Measurements from ENCODE around the gene JADE2.

The JADE2 gene

GRCh38 chr5:134610725-134611124, 85.3 kb downstream of the JADE2 start:
- TF ChIP-seq GATA3 (IDR thresholded peaks at IDR 0.05; ENCODE audit: low read depth, low read length) (no peak), GATA2 (IDR thresholded peaks at IDR 0.05; ENCODE audit: low read depth, low read length) (no peak)

GRCh38 chr5:134611515-134611914, 86.0 kb downstream of the JADE2 start:
- no peak for TF ChIP-seq GATA2 (IDR thresholded peaks at IDR 0.05; ENCODE audit: low read depth, low read length)
- TF ChIP-seq GATA3 (IDR thresholded peaks at IDR 0.05; ENCODE audit: low read depth, low read length) = no peak

- no peak for TF ChIP-seq GATA3 (IDR thresholded peaks at IDR 0.05; ENCODE audit: low read depth, low read length)
- TF ChIP-seq GATA2 (IDR thresholded peaks at IDR 0.05; ENCODE audit: low read depth, low read length) = no peak
Observed at GRCh38 chr5:134614450-134615085, 89.1 kb downstream of the JADE2 start.

GRCh38 chr5:134620634-134621033, 95.2 kb downstream of the JADE2 start:
- TF ChIP-seq GATA2 (IDR thresholded peaks at IDR 0.05; ENCODE audit: low read depth, low read length) (no peak), GATA3 (IDR thresholded peaks at IDR 0.05; ENCODE audit: low read depth, low read length) (no peak)

- TF ChIP-seq GATA2 (IDR thresholded peaks at IDR 0.05; ENCODE audit: low read depth, low read length) (no peak), GATA3 (IDR thresholded peaks at IDR 0.05; ENCODE audit: low read depth, low read length) (no peak)
Observed at GRCh38 chr5:134625559-134625958, 100.1 kb downstream of the JADE2 start.

GRCh38 chr5:134626369-134627014, 101.0 kb downstream of the JADE2 start:
- TF ChIP-seq GATA3 (IDR thresholded peaks at IDR 0.05; ENCODE audit: low read depth, low read length) (no peak), GATA2 (IDR thresholded peaks at IDR 0.05; ENCODE audit: low read depth, low read length) (no peak)
